PC-3 (cell line): ENCODE results near the gene USO1.

ENCODE experiments used
- EZH2 ChIP-seq: fragments of 300-600 bp; sonication (generic); IDR thresholded peaks from one replicate; pipeline ENCODE4 v1.6.1; 2017; ENCODE audit warnings: antibody characterized with exemption, mild to moderate bottlenecking, low read length; ENCODE audit not compliant: unreplicated experiment
- EZH2phosphoT487 ChIP-seq: fragments of 300-600 bp; sonication (generic); IDR thresholded peaks from 2 replicates; pipeline ENCODE4 v1.6.1; 2018; ENCODE audit warnings: mild to moderate bottlenecking, antibody characterized with exemption, low read length, borderline replicate concordance
- TF ChIP-seq, protein P1 (sequence below): fragments of 300-600 bp; sonication (generic); conservative IDR thresholded peaks from 2 replicates; pipeline ENCODE4 v1.5.1; 2017; ENCODE audit warnings: antibody characterized with exemption, low read depth, mild to moderate bottlenecking, low read length

GRCh38 chr4:75736862-75737261 is 12.5 kb downstream of the USO1 start:
- TF ChIP-seq, protein P1, sequence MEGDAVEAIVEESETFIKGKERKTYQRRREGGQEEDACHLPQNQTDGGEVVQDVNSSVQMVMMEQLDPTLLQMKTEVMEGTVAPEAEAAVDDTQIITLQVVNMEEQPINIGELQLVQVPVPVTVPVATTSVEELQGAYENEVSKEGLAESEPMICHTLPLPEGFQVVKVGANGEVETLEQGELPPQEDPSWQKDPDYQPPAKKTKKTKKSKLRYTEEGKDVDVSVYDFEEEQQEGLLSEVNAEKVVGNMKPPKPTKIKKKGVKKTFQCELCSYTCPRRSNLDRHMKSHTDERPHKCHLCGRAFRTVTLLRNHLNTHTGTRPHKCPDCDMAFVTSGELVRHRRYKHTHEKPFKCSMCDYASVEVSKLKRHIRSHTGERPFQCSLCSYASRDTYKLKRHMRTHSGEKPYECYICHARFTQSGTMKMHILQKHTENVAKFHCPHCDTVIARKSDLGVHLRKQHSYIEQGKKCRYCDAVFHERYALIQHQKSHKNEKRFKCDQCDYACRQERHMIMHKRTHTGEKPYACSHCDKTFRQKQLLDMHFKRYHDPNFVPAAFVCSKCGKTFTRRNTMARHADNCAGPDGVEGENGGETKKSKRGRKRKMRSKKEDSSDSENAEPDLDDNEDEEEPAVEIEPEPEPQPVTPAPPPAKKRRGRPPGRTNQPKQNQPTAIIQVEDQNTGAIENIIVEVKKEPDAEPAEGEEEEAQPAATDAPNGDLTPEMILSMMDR, result no peak
- TF ChIP-seq EZH2 (no peak), EZH2phosphoT487 (no peak)
